Germinal center (tissue), 1 donor: ENCODE results near the gene OSBP.
A peak's percentile ranks its signal among the peaks of the same experiment; 100 is the strongest.

Source experiments
- DNase-seq: peaks from one replicate; pipeline ENCODE4 v3.0.0; 2012; ENCODE audit warnings: mixed read lengths, low spot score

OSBP gene

GRCh38 chr11:59607703-59608454 lies 7.7 kb downstream of the OSBP start:
- no peak for DNase-seq

GRCh38 chr11:59602432-59602831 lies 13.1 kb downstream of the OSBP start:
- DNase-seq = no peak

GRCh38 chr11:59601788-59602187 lies 13.8 kb downstream of the OSBP start:
- DNase-seq = no peak

- DNase-seq = no peak
These were observed 14.9 kb downstream of the OSBP start for GRCh38 chr11:59600636-59601035.

GRCh38 chr11:59600234-59600633 lies 15.3 kb downstream of the OSBP start:
- no peak for DNase-seq

- DNase-seq = no peak
These were observed 16.6 kb downstream of the OSBP start for GRCh38 chr11:59598961-59599360.

GRCh38 chr11:59584294-59584693 lies 31.3 kb downstream of the OSBP start:
- no peak for DNase-seq

GRCh38 chr11:59582006-59582405 lies 33.6 kb downstream of the OSBP start:
- DNase-seq = no peak

- DNase-seq = no peak
These were observed 37.2 kb downstream of the OSBP start for GRCh38 chr11:59578369-59578768.

- no peak for DNase-seq
These were observed 40.1 kb downstream of the OSBP start for GRCh38 chr11:59575505-59575904.

- DNase-seq = no peak
These were observed 40.6 kb downstream of the OSBP start for GRCh38 chr11:59574932-59575502.

GRCh38 chr11:59574467-59574866 lies 41.1 kb downstream of the OSBP start:
- no peak for DNase-seq

GRCh38 chr11:59573216-59573615 lies 42.4 kb downstream of the OSBP start:
- DNase-seq = no peak

- DNase-seq = no peak
These were observed 43.5 kb downstream of the OSBP start for GRCh38 chr11:59572091-59572490.

- DNase-seq = no peak
These were observed 53.3 kb downstream of the OSBP start for GRCh38 chr11:59562292-59562691.

- peak; percentile 88 for DNase-seq
These were observed 54.7 kb downstream of the OSBP start for GRCh38 chr11:59560702-59561473.

GRCh38 chr11:59560290-59560701 lies 55.3 kb downstream of the OSBP start:
- peak; percentile 45 for DNase-seq

GRCh38 chr11:59559886-59560285 lies 55.7 kb downstream of the OSBP start:
- DNase-seq = no peak

GRCh38 chr11:59558270-59558643 lies 57.3 kb downstream of the OSBP start:
- DNase-seq = no peak

- no peak for DNase-seq
These were observed 58.6 kb downstream of the OSBP start for GRCh38 chr11:59556917-59557348.

- DNase-seq = no peak
These were observed 59.3 kb downstream of the OSBP start for GRCh38 chr11:59556115-59556916.

GRCh38 chr11:59555601-59556114 lies 59.9 kb downstream of the OSBP start:
- DNase-seq = no peak
